Esophagus squamous epithelium (tissue), 5 donors: ENCODE results near the gene PCDH9. TPM values are rescaled to one million over a fixed set of nuclear protein-coding genes. Genes with fewer than 3 reads are reported as not detected.

Source experiments
- DNase-seq: peaks from one replicate; lab custom pipeline; 2025; lab: John Stamatoyannopoulos, UW
- H3K27ac ChIP-seq, 4 donors: fragments of 200-600 bp; sonication (generic); one replicate each; pipeline ENCODE4 v1.5.1; 2016 to 2019; ENCODE audit warnings: mild to moderate bottlenecking in 1 of 4
- H3K27me3 ChIP-seq, 4 donors: fragments of 200-600 bp; sonication (generic); 1 replicate in 3 of 4; 2 replicates in 1 of 4; pipeline versions ENCODE4 v1.5.1 to v1.6.0; 2017 to 2021; ENCODE audit warnings: antibody characterized with exemption in 1 of 4
- H3K36me3 ChIP-seq, 3 donors: fragments of 200-600 bp; sonication (generic); one replicate each; pipeline ENCODE4 v1.5.1; 2016 to 2019
- H3K4me1 ChIP-seq, 3 donors: fragments of 200-600 bp; sonication (generic); one replicate each; pipeline ENCODE4 v1.5.1; 2017 to 2019
- H3K4me3 ChIP-seq, 4 donors: fragments of 200-600 bp; sonication (generic); 1 replicate in 3 of 4; 2 replicates in 1 of 4; pipeline ENCODE4 v1.5.1; 2016 to 2019; ENCODE audit warnings: mild to moderate bottlenecking in 2 of 4, moderate library complexity in 1 of 4
- H3K9me3 ChIP-seq, 3 donors: fragments of 200-600 bp; sonication (generic); one replicate each; pipeline ENCODE4 v1.5.1; 2016 to 2019
- POLR2A ChIP-seq, 4 donors: fragments of 450-650 bp; IDR thresholded peaks; one replicate each; pipeline ENCODE4 v1.6.1; 2017; ENCODE audit warnings: antibody characterized with exemption in 4 of 4, mild to moderate bottlenecking in 4 of 4, moderate library complexity in 3 of 4
- WGBS, 2 donors: methylation state at CpG; one replicate each; pipeline ENCODE4 v1.1.5; 2018; 5-methylcytosine and 5-hydroxymethylcytosine counted together
- intact Hi-C: fragments of 100-400 bp; cut with DNase I; formaldehyde crosslinking; loops from one replicate; pipeline ENCODE4 v1.15.0; 2022
- total RNA-seq, 4 donors: library from RNA; depleted of rRNA; stranded (reverse); fragments of >200 nt; gene quantifications; one replicate each; pipeline ENCODE4 v1.1.0, GENCODE V29; 2016
- TF ChIP-seq, protein P1 (sequence below), 6 experiments: fragments of 450-650 bp in 4 of 6; fragments of 200-600 bp in 2 of 6; sonication (generic) in 2 of 6; IDR thresholded peaks; one replicate each; pipeline ENCODE4 v1.5.1; 2016 to 2019; ENCODE audit warnings: antibody characterized with exemption in 6 of 6, mild to moderate bottlenecking in 4 of 6, moderate library complexity in 4 of 6
- donor health status: DM: yes; HTN: yes; CAD: no.

PCDH9 gene
- total RNA-seq, 4 donors from 2014 or later = 0.04 to 1.9 (median 0.45) TPM

DNA sequence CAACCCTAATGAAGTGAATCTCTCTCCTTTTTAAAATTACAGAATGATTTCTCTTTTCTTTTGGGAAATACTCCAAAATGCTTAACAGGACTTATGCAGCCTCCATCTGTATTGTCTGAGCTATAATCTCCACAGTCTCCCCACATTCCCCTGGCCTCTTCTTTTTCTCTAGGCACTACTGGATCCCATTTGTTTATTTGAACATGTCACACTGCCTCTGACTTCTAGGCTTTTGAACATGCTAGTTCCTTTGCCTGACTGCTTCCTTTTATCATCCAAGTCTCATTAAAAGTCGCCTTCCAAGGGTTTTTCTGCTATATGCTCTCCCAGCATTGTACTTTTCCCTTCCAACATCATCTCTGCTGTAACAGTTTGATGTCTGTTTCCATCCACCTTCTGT, 548.7 kb downstream of the PCDH9 start:
- intact Hi-C loops = no loop called here
- Histone ChIP-seq H3K27ac (no peak overlapping the region), H3K36me3 (no peaks in the 10 kb centered on the region), H3K4me1 (no peaks in the 10 kb centered on the region), H3K4me3 (no peak overlapping the region), H3K9me3 (no peaks in the 10 kb centered on the region), H3K27me3 (no peaks in the 10 kb centered on the region)
- no peak for DNase-seq
- WGBS, 2 donors = 21 to 50% methylated on average over 1 of the region's 1 CpG
- TF ChIP-seq, protein P1, sequence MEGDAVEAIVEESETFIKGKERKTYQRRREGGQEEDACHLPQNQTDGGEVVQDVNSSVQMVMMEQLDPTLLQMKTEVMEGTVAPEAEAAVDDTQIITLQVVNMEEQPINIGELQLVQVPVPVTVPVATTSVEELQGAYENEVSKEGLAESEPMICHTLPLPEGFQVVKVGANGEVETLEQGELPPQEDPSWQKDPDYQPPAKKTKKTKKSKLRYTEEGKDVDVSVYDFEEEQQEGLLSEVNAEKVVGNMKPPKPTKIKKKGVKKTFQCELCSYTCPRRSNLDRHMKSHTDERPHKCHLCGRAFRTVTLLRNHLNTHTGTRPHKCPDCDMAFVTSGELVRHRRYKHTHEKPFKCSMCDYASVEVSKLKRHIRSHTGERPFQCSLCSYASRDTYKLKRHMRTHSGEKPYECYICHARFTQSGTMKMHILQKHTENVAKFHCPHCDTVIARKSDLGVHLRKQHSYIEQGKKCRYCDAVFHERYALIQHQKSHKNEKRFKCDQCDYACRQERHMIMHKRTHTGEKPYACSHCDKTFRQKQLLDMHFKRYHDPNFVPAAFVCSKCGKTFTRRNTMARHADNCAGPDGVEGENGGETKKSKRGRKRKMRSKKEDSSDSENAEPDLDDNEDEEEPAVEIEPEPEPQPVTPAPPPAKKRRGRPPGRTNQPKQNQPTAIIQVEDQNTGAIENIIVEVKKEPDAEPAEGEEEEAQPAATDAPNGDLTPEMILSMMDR (IDR thresholded peaks at IDR 0.05) = no peak
- TF ChIP-seq POLR2A (IDR thresholded peaks at IDR 0.05) = no peak

DNA sequence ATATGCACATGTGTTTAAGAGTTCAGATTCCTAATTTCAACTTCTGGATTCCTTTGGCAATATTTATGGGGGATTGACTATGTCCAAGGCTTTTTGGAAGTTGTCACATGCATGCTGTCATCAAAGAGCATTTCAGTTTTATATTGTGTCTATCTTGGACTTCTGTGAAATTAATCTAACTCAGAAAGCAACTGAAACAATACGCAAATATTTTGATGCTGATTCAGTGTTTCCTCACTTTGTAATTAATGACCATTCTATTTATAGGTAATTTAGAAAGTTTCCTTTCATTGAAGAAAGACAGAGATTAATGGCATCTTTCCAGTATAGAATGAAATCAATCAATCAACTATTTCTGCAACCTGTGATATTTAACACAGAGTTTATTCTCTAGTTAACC, 550.1 kb downstream of the PCDH9 start:
- H3K9me3 ChIP-seq = no peaks in the 10 kb centered on the region
- intact Hi-C loops = no loop called here
- no peak for DNase-seq
- TF ChIP-seq POLR2A (IDR thresholded peaks at IDR 0.05) = no peak
- TF ChIP-seq, protein P1 (IDR thresholded peaks at IDR 0.05) = no peak
- 79 to 93% methylated on average over 1 of the region's 1 CpG for WGBS, 2 donors
- no peaks in the 10 kb centered on the region for H3K4me1 ChIP-seq
- H3K36me3 ChIP-seq = no peaks in the 10 kb centered on the region
- no peak overlapping the region for H3K4me3 ChIP-seq
- no peak overlapping the region for H3K27ac ChIP-seq
- no peaks in the 10 kb centered on the region for H3K27me3 ChIP-seq

DNA sequence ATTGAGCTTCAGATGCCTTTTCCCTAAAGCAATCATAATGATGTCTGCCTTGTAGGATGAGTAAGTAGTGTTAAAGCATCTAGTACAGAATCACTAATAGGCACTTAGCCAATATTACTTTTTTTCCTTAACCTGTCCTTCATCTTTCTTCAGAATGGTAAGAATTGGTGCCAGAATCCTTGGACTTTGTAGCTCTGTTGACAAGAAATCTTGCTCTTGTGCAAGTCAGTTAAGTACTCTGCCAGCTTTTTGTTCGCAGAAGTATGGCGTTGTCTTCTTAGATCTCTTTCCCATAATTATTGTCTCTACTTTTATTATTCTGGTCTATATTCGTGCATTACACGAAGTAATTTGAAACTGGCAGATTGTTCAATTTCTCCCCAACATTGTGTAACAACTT, 554.5 kb downstream of the PCDH9 start:
- Histone ChIP-seq H3K27me3 (no peaks in the 10 kb centered on the region), H3K36me3 (no peaks in the 10 kb centered on the region), H3K9me3 (no peaks in the 10 kb centered on the region), H3K27ac (no peak overlapping the region), H3K4me3 (no peak overlapping the region), H3K4me1 (no peaks in the 10 kb centered on the region)
- TF ChIP-seq, protein P1 (IDR thresholded peaks at IDR 0.05) = no peak
- no peak for TF ChIP-seq POLR2A (IDR thresholded peaks at IDR 0.05)
- 58 to 75% methylated on average over 4 of the region's 4 CpGs for WGBS, 2 donors
- intact Hi-C loops = no loop called here
- no peak for DNase-seq

DNA sequence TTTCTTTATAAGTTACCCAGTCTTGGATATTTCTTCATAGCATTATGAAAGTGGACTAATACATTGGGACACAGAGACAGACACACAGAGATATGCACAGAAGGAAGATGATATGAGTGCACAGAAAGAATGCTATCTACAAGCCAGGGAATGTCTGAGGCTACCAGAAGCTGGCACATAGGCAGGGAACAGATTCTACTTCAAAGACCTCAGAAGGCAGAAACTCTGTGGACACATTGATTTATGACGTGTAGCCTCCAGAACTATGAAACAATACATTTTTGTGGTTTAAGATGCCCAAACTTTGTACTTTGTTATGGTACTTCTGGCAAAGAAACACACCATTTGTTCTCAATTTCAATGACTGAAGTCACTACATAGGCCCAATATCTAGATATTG, 556.7 kb downstream of the PCDH9 start:
- WGBS, 2 donors = 32 to 50% methylated on average over 1 of the region's 1 CpG
- no peaks in the 10 kb centered on the region for H3K9me3 ChIP-seq
- H3K27ac ChIP-seq = no peak overlapping the region
- no peaks in the 10 kb centered on the region for H3K4me1 ChIP-seq
- intact Hi-C loops = no loop called here
- H3K27me3 ChIP-seq = no peaks in the 10 kb centered on the region
- DNase-seq = no peak
- no peak overlapping the region for H3K4me3 ChIP-seq
- TF ChIP-seq, protein P1 (IDR thresholded peaks at IDR 0.05) = no peak
- no peak for TF ChIP-seq POLR2A (IDR thresholded peaks at IDR 0.05)
- H3K36me3 ChIP-seq = no peaks in the 10 kb centered on the region

DNA sequence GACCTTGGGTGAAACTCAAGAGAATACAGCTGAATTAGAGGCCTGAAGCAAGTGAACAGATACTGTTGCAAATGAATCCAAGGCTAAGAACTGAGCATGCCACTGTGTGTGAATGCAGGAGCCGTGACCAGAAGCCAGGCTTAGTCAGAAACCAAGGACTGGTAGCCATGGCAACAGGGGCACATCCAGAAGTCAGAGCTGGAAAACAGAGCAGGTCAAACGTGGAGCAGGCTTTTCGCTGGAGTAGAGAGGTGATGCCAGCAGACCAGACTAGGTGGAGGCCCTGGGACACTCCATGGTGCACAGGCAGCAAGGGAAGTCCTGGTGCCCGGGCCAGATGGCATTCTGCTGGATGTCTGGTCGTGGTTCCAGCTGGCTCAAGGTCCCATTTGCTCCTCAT, 564.1 kb downstream of the PCDH9 start:
- TF ChIP-seq, protein P1 (IDR thresholded peaks at IDR 0.05) = no peak
- no peak for TF ChIP-seq POLR2A (IDR thresholded peaks at IDR 0.05)
- Histone ChIP-seq H3K4me3 (no peak overlapping the region), H3K4me1 (no peaks in the 10 kb centered on the region), H3K36me3 (no peaks in the 10 kb centered on the region), H3K9me3 (no peaks in the 10 kb centered on the region), H3K27ac (no peak overlapping the region), H3K27me3 (no peaks in the 10 kb centered on the region)
- no peak for DNase-seq
- intact Hi-C loops = no loop called here
- 37 to 68% methylated on average over 5 of the region's 5 CpGs for WGBS, 2 donors
